Tibial nerve (tissue), 4 donors: ENCODE data around the gene GFPT1. TPM values are rescaled to one million over a fixed set of nuclear protein-coding genes. Genes with fewer than 3 reads are reported as not detected.

Experiments used
- DNase-seq, 2 donors: peaks; one replicate each; pipeline ENCODE4 v3.0.0-alpha.2; 2019; ENCODE audit warnings: low spot score in 2 of 2
- H3K27ac ChIP-seq, 4 donors: fragments of 200-600 bp; sonication (generic) in 3 of 4; one replicate each; pipeline ENCODE4 v1.5.1; 2017 to 2019; ENCODE audit warnings: mild to moderate bottlenecking in 1 of 4
- H3K27me3 ChIP-seq, 2 donors: fragments of 200-600 bp; sonication (generic) in 1 of 2; one replicate each; pipeline versions ENCODE4 v1.5.1 to v1.6.0; 2017 to 2019
- H3K36me3 ChIP-seq, 3 donors: fragments of 200-600 bp; sonication (generic); one replicate each; pipeline ENCODE4 v1.5.1; 2018 to 2019
- H3K4me1 ChIP-seq, 4 donors: fragments of 200-600 bp; sonication (generic) in 3 of 4; one replicate each; pipeline ENCODE4 v1.5.1; 2017 to 2019
- H3K4me3 ChIP-seq, 4 donors: fragments of 200-600 bp; sonication (generic) in 3 of 4; one replicate each; pipeline ENCODE4 v1.5.1; 2017 to 2019; ENCODE audit warnings: mild to moderate bottlenecking in 1 of 4, moderate library complexity in 1 of 4
- H3K9me3 ChIP-seq, 4 donors: fragments of 200-600 bp; sonication (generic) in 3 of 4; one replicate each; pipeline ENCODE4 v1.5.1; 2017 to 2019
- EP300 ChIP-seq, 2 donors: sonication (generic); formaldehyde crosslinking; IDR thresholded peaks; one replicate each; pipeline ENCODE4 v1.6.1; 2017; ENCODE audit warnings: antibody characterized with exemption in 2 of 2, mild to moderate bottlenecking in 1 of 2
- POLR2A ChIP-seq, 2 donors: fragments of 450-650 bp; IDR thresholded peaks; one replicate each; pipeline ENCODE4 v1.6.1; 2017; ENCODE audit warnings: antibody characterized with exemption in 2 of 2, mild to moderate bottlenecking in 2 of 2, moderate library complexity in 2 of 2
- WGBS, 2 donors: methylation state at CpG; one replicate each; pipeline ENCODE4 v1.1.5; 2018; 5-methylcytosine and 5-hydroxymethylcytosine counted together
- total RNA-seq, 4 donors: library from RNA; depleted of rRNA; stranded (reverse); fragments of >200 nt; gene quantifications; one replicate each; pipeline ENCODE4 v1.1.0, GENCODE V29; 2016
- TF ChIP-seq, protein P1 (sequence below), 5 experiments: fragments of 200-600 bp in 3 of 5; fragments of 450-650 bp in 2 of 5; sonication (generic) in 3 of 5; IDR thresholded peaks; one replicate each; pipeline ENCODE4 v1.5.1; 2016 to 2019; ENCODE audit warnings: antibody characterized with exemption in 5 of 5, mild to moderate bottlenecking in 3 of 5, moderate library complexity in 2 of 5

The GFPT1 gene
- total RNA-seq, 4 donors from 2014 or later: 15.5 to 30.0 (median 22.1) TPM

DNA sequence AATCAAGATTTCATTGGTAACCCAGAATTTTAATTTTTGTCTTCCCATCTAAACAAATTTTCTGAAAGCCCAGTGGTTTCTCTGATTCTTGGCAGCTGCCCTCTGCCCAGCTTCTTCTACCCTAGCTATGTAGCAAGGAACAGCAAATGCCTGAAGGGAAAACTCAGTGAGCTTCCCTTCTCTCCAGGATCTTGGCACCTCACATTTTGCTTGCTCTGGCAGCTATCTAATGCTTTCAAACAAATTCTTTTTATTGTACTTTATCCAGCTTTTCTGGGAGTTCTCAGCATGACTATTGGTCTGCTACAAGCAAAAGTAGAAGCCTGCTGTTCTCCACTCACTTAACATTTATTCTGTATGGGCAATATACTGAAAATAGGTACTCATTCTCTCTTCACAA is 18.3 kb upstream of the GFPT1 start:
- Histone ChIP-seq H3K36me3 (peaks cover 9 to 88% (median 10%) of the 10 kb centered on the region in 3 donors), H3K4me1 (no peaks in the 10 kb centered on the region), H3K9me3 (peaks cover 0 to 11% (median 0%) of the 10 kb centered on the region in 4 donors), H3K27ac (no peak overlapping the region), H3K27me3 (peaks cover 0 to 2% of the 10 kb centered on the region in 2 donors), H3K4me3 (no peak overlapping the region)
- TF ChIP-seq POLR2A (IDR thresholded peaks at IDR 0.05) (no peak), EP300 (IDR thresholded peaks at IDR 0.05) (no peak)
- TF ChIP-seq, protein P1, sequence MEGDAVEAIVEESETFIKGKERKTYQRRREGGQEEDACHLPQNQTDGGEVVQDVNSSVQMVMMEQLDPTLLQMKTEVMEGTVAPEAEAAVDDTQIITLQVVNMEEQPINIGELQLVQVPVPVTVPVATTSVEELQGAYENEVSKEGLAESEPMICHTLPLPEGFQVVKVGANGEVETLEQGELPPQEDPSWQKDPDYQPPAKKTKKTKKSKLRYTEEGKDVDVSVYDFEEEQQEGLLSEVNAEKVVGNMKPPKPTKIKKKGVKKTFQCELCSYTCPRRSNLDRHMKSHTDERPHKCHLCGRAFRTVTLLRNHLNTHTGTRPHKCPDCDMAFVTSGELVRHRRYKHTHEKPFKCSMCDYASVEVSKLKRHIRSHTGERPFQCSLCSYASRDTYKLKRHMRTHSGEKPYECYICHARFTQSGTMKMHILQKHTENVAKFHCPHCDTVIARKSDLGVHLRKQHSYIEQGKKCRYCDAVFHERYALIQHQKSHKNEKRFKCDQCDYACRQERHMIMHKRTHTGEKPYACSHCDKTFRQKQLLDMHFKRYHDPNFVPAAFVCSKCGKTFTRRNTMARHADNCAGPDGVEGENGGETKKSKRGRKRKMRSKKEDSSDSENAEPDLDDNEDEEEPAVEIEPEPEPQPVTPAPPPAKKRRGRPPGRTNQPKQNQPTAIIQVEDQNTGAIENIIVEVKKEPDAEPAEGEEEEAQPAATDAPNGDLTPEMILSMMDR (IDR thresholded peaks at IDR 0.05): no peak
- DNase-seq: no peak

- H3K9me3 ChIP-seq: peaks cover 0 to 11% (median 0%) of the 10 kb centered on the region in 4 donors
- DNase-seq: no peak
- H3K27ac ChIP-seq: no peak overlapping the region
- H3K4me1 ChIP-seq: no peaks in the 10 kb centered on the region
- WGBS, 2 donors: 98 to 99% methylated on average over 3 of the region's 3 CpGs
- H3K36me3 ChIP-seq: peaks cover 4 to 84% (median 25%) of the 10 kb centered on the region in 3 donors
- no peak overlapping the region for H3K4me3 ChIP-seq
- H3K27me3 ChIP-seq: no peaks in the 10 kb centered on the region
- TF ChIP-seq POLR2A (IDR thresholded peaks at IDR 0.05) (no peak), EP300 (IDR thresholded peaks at IDR 0.05) (no peak)
- TF ChIP-seq, protein P1 (IDR thresholded peaks at IDR 0.05): no peak
Observed at GRCh38 chr2:69400121-69400520, 13.1 kb upstream of the GFPT1 start.

- H3K4me1 ChIP-seq: no peaks in the 10 kb centered on the region
- H3K9me3 ChIP-seq: no peaks in the 10 kb centered on the region
- no peak overlapping the region for H3K27ac ChIP-seq
- H3K4me3 ChIP-seq: no peak overlapping the region
- DNase-seq: no peak
- H3K36me3 ChIP-seq: peaks cover 0 to 79% (median 15%) of the 10 kb centered on the region in 3 donors
- TF ChIP-seq POLR2A (IDR thresholded peaks at IDR 0.05) (no peak), EP300 (IDR thresholded peaks at IDR 0.05) (no peak)
- TF ChIP-seq, protein P1 (IDR thresholded peaks at IDR 0.05): no peak
- H3K27me3 ChIP-seq: no peaks in the 10 kb centered on the region
Observed at GRCh38 chr2:69397234-69397633, 10.2 kb upstream of the GFPT1 start.

DNA sequence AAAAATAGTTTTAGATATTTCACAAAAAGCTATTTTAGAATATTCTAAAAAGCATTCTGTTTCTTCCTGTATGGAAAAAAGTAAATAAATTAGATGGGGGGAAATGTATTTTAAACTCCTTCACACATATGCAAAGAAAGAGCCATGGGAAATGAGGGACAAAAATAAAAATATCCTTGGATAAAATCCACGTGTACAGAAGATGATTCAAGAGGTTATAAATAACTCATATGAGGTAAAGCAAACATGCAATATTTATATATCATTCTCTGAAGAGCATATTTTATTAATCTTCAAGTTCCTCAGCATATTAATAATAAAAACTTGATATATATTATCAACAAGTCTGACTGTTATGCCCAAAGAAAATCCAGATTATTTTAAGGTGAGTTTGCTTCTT is 8.8 kb upstream of the GFPT1 start:
- Histone ChIP-seq H3K4me3 (no peak overlapping the region), H3K27me3 (no peaks in the 10 kb centered on the region), H3K4me1 (no peaks in the 10 kb centered on the region), H3K9me3 (no peaks in the 10 kb centered on the region), H3K36me3 (peaks cover 0 to 73% (median 15%) of the 10 kb centered on the region in 3 donors), H3K27ac (no peak overlapping the region)
- no peak for DNase-seq
- TF ChIP-seq EP300 (IDR thresholded peaks at IDR 0.05) (no peak), POLR2A (IDR thresholded peaks at IDR 0.05) (no peak)
- TF ChIP-seq, protein P1 (IDR thresholded peaks at IDR 0.05): no peak
- WGBS, 2 donors: 38 to 43% methylated on average over 1 of the region's 1 CpG

GRCh38 chr2:69393963-69394362 is 6.9 kb upstream of the GFPT1 start:
- TF ChIP-seq, protein P1 (IDR thresholded peaks at IDR 0.05): no peak
- TF ChIP-seq EP300 (IDR thresholded peaks at IDR 0.05): no peak
- TF ChIP-seq POLR2A (IDR thresholded peaks at IDR 0.05): no peak
- no peak for DNase-seq
- Histone ChIP-seq H3K27me3 (no peaks in the 10 kb centered on the region), H3K27ac (no peak overlapping the region), H3K4me1 (peaks cover 0 to 8% (median 0%) of the 10 kb centered on the region in 4 donors), H3K9me3 (no peaks in the 10 kb centered on the region), H3K36me3 (peaks cover 0 to 54% (median 10%) of the 10 kb centered on the region in 3 donors), H3K4me3 (no peak overlapping the region)
